Endothelial cell of umbilical vein (primary cell): ENCODE data around the gene S1PR5.

Source experiments
- GATA2 ChIP-seq: IDR thresholded peaks from 2 replicates; pipeline ENCODE4 v1.7.0; 2011; ENCODE audit warnings: low read depth, mild to moderate bottlenecking, moderate library complexity, mixed read lengths, low read length; ENCODE audit not compliant: insufficient read length, insufficient read depth
- JUN ChIP-seq: IDR thresholded peaks from 2 replicates; pipeline ENCODE4 v1.6.1; 2011; ENCODE audit warnings: borderline replicate concordance, low read depth; ENCODE audit not compliant: insufficient read length, insufficient read depth
- POLR2A ChIP-seq: IDR thresholded peaks from 2 replicates; pipeline ENCODE4 v1.6.1; 2012; ENCODE audit warnings: low read depth, mild to moderate bottlenecking, control low read depth, low read length
- POLR2AphosphoS5 ChIP-seq: IDR thresholded peaks from 2 replicates; pipeline ENCODE4 v1.6.1; 2012; ENCODE audit warnings: low read depth, mild to moderate bottlenecking, control low read depth, low read length, moderate library complexity; ENCODE audit not compliant: insufficient read depth
- TF ChIP-seq, protein P1 (sequence below), 2 donors: IDR thresholded peaks; 1 replicate in 1 of 2; 2 replicates in 1 of 2; pipeline ENCODE4 v1.5.1; 2011; ENCODE audit warnings: low read length in 2 of 2, mild to moderate bottlenecking in 2 of 2, moderate library complexity in 2 of 2, control low read depth in 1 of 2, inconsistent platforms in 1 of 2, low read depth in 1 of 2; ENCODE audit not compliant: insufficient read depth in 1 of 2; ENCODE audit errors: extremely low read depth in 1 of 2

DNA sequence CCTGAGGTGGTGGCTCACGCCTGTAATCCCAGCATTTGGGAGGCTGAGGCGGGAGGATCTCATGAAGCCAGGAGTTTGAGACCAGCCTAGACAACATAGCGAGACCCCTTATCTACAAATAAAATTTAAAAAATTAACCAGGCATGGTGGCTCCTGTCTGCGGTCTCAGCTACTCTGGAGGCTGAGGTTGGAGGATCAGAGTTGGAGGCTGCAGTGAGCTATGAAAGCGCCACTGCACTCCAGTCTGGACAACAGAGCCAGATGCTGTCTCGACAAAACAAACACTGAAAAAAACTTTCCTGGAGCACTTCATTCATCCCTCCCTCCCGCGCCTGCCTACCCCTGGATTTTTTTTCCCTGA lies 25.8 kb upstream of the S1PR5 start:
- TF ChIP-seq, protein P1, sequence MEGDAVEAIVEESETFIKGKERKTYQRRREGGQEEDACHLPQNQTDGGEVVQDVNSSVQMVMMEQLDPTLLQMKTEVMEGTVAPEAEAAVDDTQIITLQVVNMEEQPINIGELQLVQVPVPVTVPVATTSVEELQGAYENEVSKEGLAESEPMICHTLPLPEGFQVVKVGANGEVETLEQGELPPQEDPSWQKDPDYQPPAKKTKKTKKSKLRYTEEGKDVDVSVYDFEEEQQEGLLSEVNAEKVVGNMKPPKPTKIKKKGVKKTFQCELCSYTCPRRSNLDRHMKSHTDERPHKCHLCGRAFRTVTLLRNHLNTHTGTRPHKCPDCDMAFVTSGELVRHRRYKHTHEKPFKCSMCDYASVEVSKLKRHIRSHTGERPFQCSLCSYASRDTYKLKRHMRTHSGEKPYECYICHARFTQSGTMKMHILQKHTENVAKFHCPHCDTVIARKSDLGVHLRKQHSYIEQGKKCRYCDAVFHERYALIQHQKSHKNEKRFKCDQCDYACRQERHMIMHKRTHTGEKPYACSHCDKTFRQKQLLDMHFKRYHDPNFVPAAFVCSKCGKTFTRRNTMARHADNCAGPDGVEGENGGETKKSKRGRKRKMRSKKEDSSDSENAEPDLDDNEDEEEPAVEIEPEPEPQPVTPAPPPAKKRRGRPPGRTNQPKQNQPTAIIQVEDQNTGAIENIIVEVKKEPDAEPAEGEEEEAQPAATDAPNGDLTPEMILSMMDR (IDR thresholded peaks at IDR 0.05; ENCODE audit: extremely low read depth in 1 of 2, insufficient read depth in 1 of 2, low read depth in 1 of 2, low read length in 2 of 2) = no peak
- no peak for TF ChIP-seq GATA2
- no peak for TF ChIP-seq POLR2A
- no peak for TF ChIP-seq JUN
- TF ChIP-seq POLR2AphosphoS5 = no peak
